ENCODE data around the gene MED13.
"Not testable (repeated sequence)": the region's sequence is repeated elsewhere in the genome, so short reads cannot be mapped to it uniquely, and the experiment has no call there.

DNA sequence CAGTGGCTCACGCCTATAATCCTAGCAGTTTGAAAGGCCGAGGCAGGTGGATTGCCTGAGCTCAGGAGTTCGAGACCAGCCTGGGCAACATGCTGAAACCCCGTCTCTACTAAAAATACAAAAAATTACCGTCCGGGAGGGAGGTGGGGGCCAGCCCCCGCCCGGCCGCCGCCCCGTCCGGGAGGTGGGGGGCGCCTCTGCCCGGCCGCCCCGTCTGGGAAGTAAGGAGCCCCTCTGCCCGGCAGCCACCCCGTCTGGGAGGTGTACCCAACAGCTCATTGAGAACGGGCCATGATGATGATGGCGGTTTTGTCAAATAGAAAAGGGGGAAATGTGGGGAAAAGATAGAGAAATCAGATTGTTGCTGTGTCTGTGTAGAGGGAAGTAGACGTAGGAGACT, 7.8 kb upstream of the MED13 start:
- TF ChIP-seq, protein P1, sequence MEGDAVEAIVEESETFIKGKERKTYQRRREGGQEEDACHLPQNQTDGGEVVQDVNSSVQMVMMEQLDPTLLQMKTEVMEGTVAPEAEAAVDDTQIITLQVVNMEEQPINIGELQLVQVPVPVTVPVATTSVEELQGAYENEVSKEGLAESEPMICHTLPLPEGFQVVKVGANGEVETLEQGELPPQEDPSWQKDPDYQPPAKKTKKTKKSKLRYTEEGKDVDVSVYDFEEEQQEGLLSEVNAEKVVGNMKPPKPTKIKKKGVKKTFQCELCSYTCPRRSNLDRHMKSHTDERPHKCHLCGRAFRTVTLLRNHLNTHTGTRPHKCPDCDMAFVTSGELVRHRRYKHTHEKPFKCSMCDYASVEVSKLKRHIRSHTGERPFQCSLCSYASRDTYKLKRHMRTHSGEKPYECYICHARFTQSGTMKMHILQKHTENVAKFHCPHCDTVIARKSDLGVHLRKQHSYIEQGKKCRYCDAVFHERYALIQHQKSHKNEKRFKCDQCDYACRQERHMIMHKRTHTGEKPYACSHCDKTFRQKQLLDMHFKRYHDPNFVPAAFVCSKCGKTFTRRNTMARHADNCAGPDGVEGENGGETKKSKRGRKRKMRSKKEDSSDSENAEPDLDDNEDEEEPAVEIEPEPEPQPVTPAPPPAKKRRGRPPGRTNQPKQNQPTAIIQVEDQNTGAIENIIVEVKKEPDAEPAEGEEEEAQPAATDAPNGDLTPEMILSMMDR (IDR thresholded peaks at IDR 0.05): not testable (repeated sequence)
- not testable (repeated sequence) for TF ChIP-seq POLR2AphosphoS5, EP300, POLR2A (IDR thresholded peaks at IDR 0.05)
